NCI-H2196 treated with DMSO at 0.1 percent for 48 hours (cell line): Measurements from ENCODE around the gene RMDN2.
A peak's percentile ranks its signal among the peaks of the same experiment; 100 is the strongest.

ENCODE experiments used
- DNase-seq: peaks from one replicate; lab custom pipeline; 2025; ENCODE audit not compliant: unreplicated experiment; lab: John Stamatoyannopoulos, UW

RMDN2 gene

GRCh38 chr2:37925063-37925897 is at the start of gene RMDN2:
Gene RMDN2 (plus strand): TSS chr2:37925287. CDS start chr2:37929278, 3,991 bp downstream.
- DNase-seq, result peak; percentile 85

- DNase-seq, result no peak
Observed at GRCh38 chr2:37875403-37875906, 49.6 kb upstream of the RMDN2 start.

GRCh38 chr2:37876227-37876626 is 48.9 kb upstream of the RMDN2 start:
- DNase-seq, result no peak

- peak; percentile 38 for DNase-seq
Observed at GRCh38 chr2:37877457-37878315, 47.4 kb upstream of the RMDN2 start.

- DNase-seq, result no peak
Observed at GRCh38 chr2:37878536-37878935, 46.6 kb upstream of the RMDN2 start.

- DNase-seq, result no peak
Observed at GRCh38 chr2:37880551-37880950, 44.5 kb upstream of the RMDN2 start.

- no peak for DNase-seq
Observed at GRCh38 chr2:37881397-37881796, 43.7 kb upstream of the RMDN2 start.

- no peak for DNase-seq
Observed at GRCh38 chr2:37882036-37882435, 43.1 kb upstream of the RMDN2 start.

- DNase-seq, result no peak
Observed at GRCh38 chr2:37883518-37883917, 41.6 kb upstream of the RMDN2 start.

- DNase-seq, result no peak
Observed at GRCh38 chr2:37885329-37885993, 39.6 kb upstream of the RMDN2 start.

GRCh38 chr2:37886745-37887144 is 38.3 kb upstream of the RMDN2 start:
- no peak for DNase-seq

GRCh38 chr2:37887286-37887685 is 37.8 kb upstream of the RMDN2 start:
- no peak for DNase-seq

GRCh38 chr2:37890893-37891495 is 34.1 kb upstream of the RMDN2 start:
- DNase-seq, result peak; percentile 22

- no peak for DNase-seq
Observed at GRCh38 chr2:37891846-37892435, 33.1 kb upstream of the RMDN2 start.

- no peak for DNase-seq
Observed at GRCh38 chr2:37892436-37893114, 32.5 kb upstream of the RMDN2 start.

- no peak for DNase-seq
Observed at GRCh38 chr2:37893327-37893726, 31.8 kb upstream of the RMDN2 start.

GRCh38 chr2:37894047-37894446 is 31.0 kb upstream of the RMDN2 start:
- no peak for DNase-seq

- DNase-seq, result no peak
Observed at GRCh38 chr2:37894601-37895000, 30.5 kb upstream of the RMDN2 start.

- DNase-seq, result no peak
Observed at GRCh38 chr2:37895140-37895539, 29.9 kb upstream of the RMDN2 start.

- no peak for DNase-seq
Observed at GRCh38 chr2:37896319-37896718, 28.8 kb upstream of the RMDN2 start.
